Fibroblast of the aortic adventitia (primary cell): ENCODE data around the gene C17orf107. TPM values are rescaled to one million over a fixed set of nuclear protein-coding genes. Genes with fewer than 3 reads are reported as not detected.

Experiments used
- DNase-seq: peaks from one replicate; pipeline ENCODE4 v3.0.0-alpha.2; 2010; ENCODE audit warnings: low read depth
- H3K4me3 ChIP-seq: 2 replicates; pipeline ENCODE4 v1.5.1; 2011; ENCODE audit warnings: low read depth, mild to moderate bottlenecking, control low read depth, low read length, moderate library complexity
- total RNA-seq: library from RNA; depleted of rRNA; stranded (reverse); fragments of >200 nt; gene quantifications from 2 replicates; pipeline ENCODE4 v1.2.3, GENCODE V29; 2012; ENCODE audit warnings: low replicate concordance
- TF ChIP-seq, protein P1 (sequence below): IDR thresholded peaks from 2 replicates; pipeline ENCODE4 v1.5.1; 2011; ENCODE audit warnings: mild to moderate bottlenecking, low read length, control low read depth, inconsistent platforms; ENCODE audit not compliant: insufficient read depth

The C17orf107 gene
- total RNA-seq, 1 donor: 4.5 TPM

DNA sequence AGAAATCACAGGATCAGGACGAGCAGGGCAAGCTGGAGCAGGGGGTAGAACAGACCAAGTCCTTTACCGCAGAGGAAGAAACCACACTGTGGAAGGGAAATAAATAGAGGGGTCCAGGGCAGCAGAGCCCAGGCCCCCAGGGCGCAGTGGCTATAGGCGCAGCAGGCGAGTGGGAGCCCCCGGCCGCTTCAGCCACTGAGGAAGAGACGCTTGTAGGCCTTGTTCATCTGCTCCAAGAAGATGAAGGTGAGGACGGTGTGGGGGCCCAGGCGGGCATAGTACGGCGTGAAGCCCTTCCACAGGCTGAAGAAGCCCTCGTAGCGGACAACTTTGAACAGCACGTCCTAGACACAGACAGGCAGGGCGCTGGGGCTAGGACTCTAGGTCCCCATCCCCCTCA is 38.2 kb downstream of the C17orf107 start:
- no peak for DNase-seq
- TF ChIP-seq, protein P1, sequence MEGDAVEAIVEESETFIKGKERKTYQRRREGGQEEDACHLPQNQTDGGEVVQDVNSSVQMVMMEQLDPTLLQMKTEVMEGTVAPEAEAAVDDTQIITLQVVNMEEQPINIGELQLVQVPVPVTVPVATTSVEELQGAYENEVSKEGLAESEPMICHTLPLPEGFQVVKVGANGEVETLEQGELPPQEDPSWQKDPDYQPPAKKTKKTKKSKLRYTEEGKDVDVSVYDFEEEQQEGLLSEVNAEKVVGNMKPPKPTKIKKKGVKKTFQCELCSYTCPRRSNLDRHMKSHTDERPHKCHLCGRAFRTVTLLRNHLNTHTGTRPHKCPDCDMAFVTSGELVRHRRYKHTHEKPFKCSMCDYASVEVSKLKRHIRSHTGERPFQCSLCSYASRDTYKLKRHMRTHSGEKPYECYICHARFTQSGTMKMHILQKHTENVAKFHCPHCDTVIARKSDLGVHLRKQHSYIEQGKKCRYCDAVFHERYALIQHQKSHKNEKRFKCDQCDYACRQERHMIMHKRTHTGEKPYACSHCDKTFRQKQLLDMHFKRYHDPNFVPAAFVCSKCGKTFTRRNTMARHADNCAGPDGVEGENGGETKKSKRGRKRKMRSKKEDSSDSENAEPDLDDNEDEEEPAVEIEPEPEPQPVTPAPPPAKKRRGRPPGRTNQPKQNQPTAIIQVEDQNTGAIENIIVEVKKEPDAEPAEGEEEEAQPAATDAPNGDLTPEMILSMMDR: no peak
- H3K4me3 ChIP-seq: no peak overlapping the region

DNA sequence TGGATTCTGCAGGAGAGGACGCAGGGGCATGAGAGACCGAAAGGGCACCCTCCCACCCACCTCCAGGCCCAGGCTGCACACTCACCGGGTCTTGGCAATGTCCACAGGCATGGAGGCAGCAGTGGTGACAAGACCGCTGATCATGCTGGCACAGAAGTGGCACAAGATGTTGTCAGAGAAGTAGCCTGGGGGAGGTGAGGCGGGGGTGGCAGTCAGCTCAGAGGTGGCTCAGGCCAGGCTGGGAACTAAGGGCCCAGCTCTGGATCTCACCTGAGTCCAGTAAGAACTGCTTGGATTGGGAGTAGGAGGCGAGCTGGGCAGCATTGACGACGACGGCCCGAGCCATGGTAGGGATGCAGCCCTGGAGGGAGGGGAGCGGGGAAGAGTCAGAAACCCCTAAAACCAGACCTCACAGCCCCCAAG is 38.7 kb downstream of the C17orf107 start:
- TF ChIP-seq, protein P1: no peak
- no peak for DNase-seq
- no peak overlapping the region for H3K4me3 ChIP-seq

GRCh38 chr17:4938688-4939545 is 39.6 kb downstream of the C17orf107 start:
- H3K4me3 ChIP-seq: peak overlapping the region; percentile 94
- TF ChIP-seq, protein P1: no peak
- no peak for DNase-seq

DNA sequence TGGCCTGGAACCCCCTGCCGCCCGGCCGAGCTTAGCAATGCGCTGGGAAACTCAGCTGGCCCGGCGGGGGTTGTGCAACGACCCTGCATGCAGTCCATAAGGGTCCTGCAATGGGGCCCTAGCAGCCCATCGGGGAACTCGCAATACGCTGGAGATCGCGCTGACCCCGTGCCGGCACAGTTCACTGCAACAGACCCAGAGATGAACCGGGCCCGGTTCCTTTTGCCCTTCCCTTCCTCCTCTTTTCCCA is 40.1 kb downstream of the C17orf107 start:
- H3K4me3 ChIP-seq: peak overlapping the region; percentile 94
- DNase-seq: no peak
- TF ChIP-seq, protein P1: no peak

DNA sequence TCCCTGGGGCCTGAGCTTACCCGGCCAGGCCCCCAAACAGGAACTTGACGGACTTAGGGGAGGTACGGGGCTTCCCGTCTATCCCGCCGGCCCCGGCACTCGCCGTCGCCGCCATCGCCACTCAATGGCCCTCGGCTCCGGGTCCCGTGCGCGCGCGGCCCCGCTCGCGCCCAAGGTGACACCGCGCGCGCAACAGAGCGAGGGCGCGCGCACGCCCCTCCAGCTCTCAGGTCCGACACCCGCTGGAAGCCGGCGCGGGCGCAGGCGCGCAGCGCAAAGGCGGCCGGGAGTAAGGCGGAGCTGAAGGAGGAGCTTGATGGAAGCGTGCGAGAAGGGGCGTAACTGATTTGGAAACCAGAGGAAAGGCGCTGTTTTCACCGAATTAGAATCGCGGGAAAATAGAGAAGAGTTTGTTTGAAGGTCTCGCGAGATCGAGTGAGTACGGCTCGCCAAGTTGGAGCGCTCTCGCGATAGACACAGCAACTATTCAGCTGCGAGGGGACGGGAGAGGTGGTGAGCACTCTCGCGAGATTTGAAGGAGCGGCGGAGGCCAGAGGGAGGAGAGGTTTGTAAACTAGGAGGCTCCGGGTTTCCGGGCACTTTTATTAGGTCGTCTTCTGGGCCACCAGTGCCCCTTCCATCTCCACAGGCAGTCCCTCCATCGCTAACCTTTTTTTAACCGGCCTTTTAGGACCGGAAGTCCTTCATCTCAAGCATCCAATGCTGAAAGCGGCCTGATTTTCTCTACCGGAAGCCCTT is 40.6 kb downstream of the C17orf107 start, which contains the start of the genes RNF167 and SLC25A11:
RNF167 (plus strand) TSS at position 473 of the 759 bp plus-strand sequence. CDS start 642 bp downstream, outside the sequence.
SLC25A11 (minus strand) TSS at position 251 of the 759 bp plus-strand sequence; CDS start at position 115, 136 bp downstream.
- peak within 1 kb of the TSS; percentile 94 for H3K4me3 ChIP-seq
- TF ChIP-seq, protein P1: no peak
- DNase-seq: peak; percentile 100

- TF ChIP-seq, protein P1: no peak
- peak overlapping the region; percentile 94 for H3K4me3 ChIP-seq
- DNase-seq: no peak
Observed at GRCh38 chr17:4940555-4941318, 41.4 kb downstream of the C17orf107 start.
